Right atrium auricular region (tissue), 2 donors: Measurements from ENCODE around the gene FRMPD4. TPM values are rescaled to one million over a fixed set of nuclear protein-coding genes. Genes with fewer than 3 reads are reported as not detected.

Experiments
- DNase-seq: peaks from one replicate; pipeline ENCODE4 v3.0.0-alpha.2; 2019; ENCODE audit warnings: low spot score
- H3K27ac ChIP-seq, 2 donors: fragments of 200-600 bp; sonication (generic); 1 replicate in 1 of 2; 2 replicates in 1 of 2; pipeline ENCODE4 v1.5.1; 2016 to 2019
- H3K27me3 ChIP-seq, 2 donors: fragments of 200-600 bp; sonication (generic); one replicate each; pipeline versions ENCODE4 v1.5.1 to v1.6.0; 2017 to 2019
- H3K36me3 ChIP-seq: fragments of 200-600 bp; sonication (generic); one replicate; pipeline ENCODE4 v1.5.1; 2016
- H3K4me1 ChIP-seq, 2 donors: fragments of 200-600 bp; sonication (generic); one replicate each; pipeline versions ENCODE4 v1.5.1 to v1.6.0; 2017 to 2019
- H3K4me3 ChIP-seq, 2 donors: fragments of 200-600 bp; sonication (generic); 1 replicate in 1 of 2; 2 replicates in 1 of 2; pipeline ENCODE4 v1.5.1; 2017 to 2019; ENCODE audit warnings: mild to moderate bottlenecking in 1 of 2, moderate library complexity in 1 of 2
- H3K9me3 ChIP-seq, 2 donors: fragments of 200-600 bp; sonication (generic); one replicate each; pipeline ENCODE4 v1.5.1; 2019
- CTCF ChIP-seq, 2 donors: fragments of 200-600 bp; sonication (generic); IDR thresholded peaks; one replicate each; pipeline ENCODE4 v1.5.1; 2019; ENCODE audit warnings: antibody characterized with exemption in 2 of 2
- total RNA-seq, 2 donors: library from RNA; depleted of rRNA; stranded (reverse); fragments of >200 nt; gene quantifications; one replicate each; pipeline ENCODE4 v1.1.0, GENCODE V29; 2016

FRMPD4 gene
- total RNA-seq, 2 donors from 2014 or later, result 1.2 to 1.3 TPM

- Histone ChIP-seq H3K27me3 (no peaks in the 10 kb centered on the region), H3K36me3 (no peaks in the 10 kb centered on the region), H3K4me3 (no peak overlapping the region), H3K9me3 (no peaks in the 10 kb centered on the region), H3K4me1 (no peaks in the 10 kb centered on the region), H3K27ac (no peak overlapping the region)
- DNase-seq, result no peak
- no peak for TF ChIP-seq CTCF (IDR thresholded peaks at IDR 0.05)
These were observed 562.5 kb downstream of the FRMPD4 start for GRCh38 chrX:12700745-12701144.

GRCh38 chrX:12701628-12702027 is 563.4 kb downstream of the FRMPD4 start:
- Histone ChIP-seq H3K36me3 (no peaks in the 10 kb centered on the region), H3K27me3 (no peaks in the 10 kb centered on the region), H3K27ac (no peak overlapping the region), H3K9me3 (no peaks in the 10 kb centered on the region), H3K4me3 (no peak overlapping the region), H3K4me1 (no peaks in the 10 kb centered on the region)
- no peak for DNase-seq
- TF ChIP-seq CTCF (IDR thresholded peaks at IDR 0.05), result peak in 1 of 2 donors; percentile 55

DNA sequence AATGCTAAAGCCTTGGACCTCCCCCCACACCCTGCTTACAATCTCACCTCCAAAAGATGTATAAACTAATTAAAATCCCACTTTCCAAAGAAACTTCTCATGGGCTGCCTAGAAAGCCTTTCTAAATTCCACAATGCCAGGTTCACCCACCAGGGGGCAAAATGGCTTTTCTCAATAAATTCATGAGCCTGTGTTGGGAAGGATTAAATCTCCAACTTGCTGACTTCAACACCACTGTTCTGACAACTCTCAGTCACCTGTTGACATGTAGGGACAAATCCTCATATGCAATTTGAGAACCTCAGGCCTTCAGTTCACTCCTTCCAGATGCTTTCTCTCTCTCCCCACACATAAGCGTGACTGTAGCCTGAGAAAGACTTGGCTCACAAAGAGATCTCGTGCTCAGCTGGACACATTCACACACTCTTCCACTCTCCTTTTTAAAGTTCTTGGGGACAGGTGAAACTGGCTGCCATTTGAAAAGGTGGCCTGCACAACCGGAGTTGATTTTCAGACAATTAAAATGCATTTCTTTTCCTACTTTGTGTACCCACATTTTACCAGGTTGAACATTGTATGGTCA is 564.3 kb downstream of the FRMPD4 start:
- H3K27me3 ChIP-seq, result no peaks in the 10 kb centered on the region
- no peaks in the 10 kb centered on the region for H3K9me3 ChIP-seq
- peak in 1 of 2 donors; percentile 39 for TF ChIP-seq CTCF (IDR thresholded peaks at IDR 0.05)
- no peak overlapping the region for H3K4me3 ChIP-seq
- H3K4me1 ChIP-seq, result no peaks in the 10 kb centered on the region
- no peak for DNase-seq
- no peaks in the 10 kb centered on the region for H3K36me3 ChIP-seq
- H3K27ac ChIP-seq, result no peak overlapping the region

- Histone ChIP-seq H3K4me3 (no peak overlapping the region), H3K9me3 (no peaks in the 10 kb centered on the region), H3K4me1 (no peaks in the 10 kb centered on the region), H3K27ac (no peak overlapping the region), H3K27me3 (no peaks in the 10 kb centered on the region), H3K36me3 (no peaks in the 10 kb centered on the region)
- no peak for TF ChIP-seq CTCF (IDR thresholded peaks at IDR 0.05)
- DNase-seq, result no peak
These were observed 566.4 kb downstream of the FRMPD4 start for GRCh38 chrX:12704706-12705105.

- no peak for TF ChIP-seq CTCF (IDR thresholded peaks at IDR 0.05)
- Histone ChIP-seq H3K27ac (no peak overlapping the region), H3K9me3 (no peaks in the 10 kb centered on the region), H3K36me3 (no peaks in the 10 kb centered on the region), H3K4me3 (no peak overlapping the region), H3K4me1 (no peaks in the 10 kb centered on the region), H3K27me3 (no peaks in the 10 kb centered on the region)
- DNase-seq, result no peak
These were observed 570.8 kb downstream of the FRMPD4 start for GRCh38 chrX:12709047-12709446.

DNA sequence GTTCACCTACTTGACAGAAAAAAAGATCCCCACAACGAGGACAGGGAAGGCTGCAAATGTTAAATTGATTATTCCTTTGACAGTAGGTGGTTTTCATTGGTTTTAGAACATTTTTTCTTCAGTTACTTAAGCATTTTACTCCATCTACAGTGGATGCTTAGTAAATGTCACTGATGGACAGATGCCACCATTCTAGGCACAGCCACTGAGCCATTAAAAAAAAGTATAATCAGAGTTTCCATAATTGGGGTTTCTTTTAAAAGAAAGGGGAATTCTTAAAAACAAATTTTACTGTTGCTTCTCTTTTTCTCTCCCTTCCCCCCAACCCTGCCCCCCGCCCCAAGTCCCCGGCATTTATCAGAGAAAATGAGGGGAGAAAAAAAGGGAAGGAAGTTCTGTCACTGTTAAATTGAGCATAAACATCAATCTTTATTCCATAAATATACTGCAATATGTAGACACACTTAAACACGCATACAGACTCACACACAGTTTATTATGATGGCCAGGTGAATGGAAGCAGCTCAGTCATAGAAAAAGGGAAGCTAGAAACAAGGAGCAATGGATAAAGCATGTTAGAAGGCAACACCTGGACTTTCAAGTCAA is 573.3 kb downstream of the FRMPD4 start:
- TF ChIP-seq CTCF (IDR thresholded peaks at IDR 0.05), result no peak
- no peak for DNase-seq
- no peaks in the 10 kb centered on the region for H3K9me3 ChIP-seq
- H3K4me3 ChIP-seq, result no peak overlapping the region
- no peaks in the 10 kb centered on the region for H3K27me3 ChIP-seq
- H3K36me3 ChIP-seq, result no peaks in the 10 kb centered on the region
- no peaks in the 10 kb centered on the region for H3K4me1 ChIP-seq
- no peak overlapping the region for H3K27ac ChIP-seq
